ENCODE data around the gene GSTM3.
"Not testable (repeated sequence)": the region's sequence is repeated elsewhere in the genome, so short reads cannot be mapped to it uniquely, and the experiment has no call there.

GSTM3 gene

GRCh38 chr1:109773900-109774485 is 33.2 kb upstream of the GSTM3 start:
- no peak for DNase-seq

DNA sequence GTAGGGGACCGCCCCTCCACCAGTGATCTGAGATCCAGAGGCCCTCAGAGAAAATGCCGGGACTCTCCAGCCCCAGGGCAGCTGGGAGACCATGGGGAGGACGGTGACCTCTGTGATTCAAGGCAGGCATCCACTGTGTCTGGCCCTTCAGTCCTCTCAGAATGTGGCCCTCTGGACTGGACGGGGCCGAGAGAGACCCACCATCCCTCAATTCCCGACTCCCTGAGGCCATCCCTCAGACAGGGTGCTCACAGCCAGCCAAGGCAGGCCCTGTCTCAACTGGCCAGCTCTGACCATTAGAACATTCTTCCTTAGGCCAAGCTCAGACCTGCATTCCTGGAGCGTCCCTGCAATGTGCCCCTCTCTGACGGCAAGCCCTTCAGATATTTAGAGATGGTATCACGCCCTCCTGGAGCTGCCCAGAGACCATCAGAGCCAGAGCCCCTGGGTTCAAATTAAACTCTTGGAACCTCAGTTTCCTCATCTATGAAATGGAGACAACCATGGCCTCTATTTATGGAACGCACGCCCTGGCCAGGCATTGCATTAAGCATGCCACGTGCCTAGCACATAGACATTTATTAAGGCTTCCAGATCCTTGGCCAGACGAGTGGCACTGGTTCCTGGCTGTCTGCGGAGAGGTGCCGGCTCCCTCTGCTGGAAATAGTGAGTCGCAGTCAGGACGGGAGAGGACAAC is 32.5 kb upstream of the GSTM3 start:
- DNase-seq: peak in 1 of 2 experiments; percentile 52

DNA sequence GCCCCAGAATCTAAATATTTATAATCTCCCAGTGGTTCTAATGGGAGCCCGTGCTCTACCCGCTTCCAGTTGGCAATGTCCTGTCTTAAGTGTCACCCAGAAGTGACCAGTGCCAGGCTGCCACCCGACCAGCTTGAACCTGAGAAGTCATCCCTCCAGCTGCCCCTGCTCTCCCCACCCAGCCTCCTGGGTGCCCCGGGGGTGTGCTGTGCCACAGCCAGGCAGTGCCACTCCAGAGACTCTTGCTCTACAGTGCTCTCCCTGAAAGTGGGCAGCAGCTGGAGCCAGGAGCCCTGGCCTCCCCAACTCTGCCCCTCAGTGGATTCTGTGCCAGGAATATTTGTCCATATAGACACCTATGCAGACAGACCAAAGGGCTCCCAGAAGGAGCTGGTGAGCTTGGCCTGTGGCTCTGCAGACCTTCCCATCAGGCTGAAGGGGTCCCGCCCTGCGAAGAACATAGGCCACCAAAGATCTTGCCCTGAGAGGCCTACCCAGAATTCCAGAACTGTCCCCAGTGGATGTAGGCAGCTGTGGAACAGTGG is 31.9 kb upstream of the GSTM3 start:
- DNase-seq: no peak

DNA sequence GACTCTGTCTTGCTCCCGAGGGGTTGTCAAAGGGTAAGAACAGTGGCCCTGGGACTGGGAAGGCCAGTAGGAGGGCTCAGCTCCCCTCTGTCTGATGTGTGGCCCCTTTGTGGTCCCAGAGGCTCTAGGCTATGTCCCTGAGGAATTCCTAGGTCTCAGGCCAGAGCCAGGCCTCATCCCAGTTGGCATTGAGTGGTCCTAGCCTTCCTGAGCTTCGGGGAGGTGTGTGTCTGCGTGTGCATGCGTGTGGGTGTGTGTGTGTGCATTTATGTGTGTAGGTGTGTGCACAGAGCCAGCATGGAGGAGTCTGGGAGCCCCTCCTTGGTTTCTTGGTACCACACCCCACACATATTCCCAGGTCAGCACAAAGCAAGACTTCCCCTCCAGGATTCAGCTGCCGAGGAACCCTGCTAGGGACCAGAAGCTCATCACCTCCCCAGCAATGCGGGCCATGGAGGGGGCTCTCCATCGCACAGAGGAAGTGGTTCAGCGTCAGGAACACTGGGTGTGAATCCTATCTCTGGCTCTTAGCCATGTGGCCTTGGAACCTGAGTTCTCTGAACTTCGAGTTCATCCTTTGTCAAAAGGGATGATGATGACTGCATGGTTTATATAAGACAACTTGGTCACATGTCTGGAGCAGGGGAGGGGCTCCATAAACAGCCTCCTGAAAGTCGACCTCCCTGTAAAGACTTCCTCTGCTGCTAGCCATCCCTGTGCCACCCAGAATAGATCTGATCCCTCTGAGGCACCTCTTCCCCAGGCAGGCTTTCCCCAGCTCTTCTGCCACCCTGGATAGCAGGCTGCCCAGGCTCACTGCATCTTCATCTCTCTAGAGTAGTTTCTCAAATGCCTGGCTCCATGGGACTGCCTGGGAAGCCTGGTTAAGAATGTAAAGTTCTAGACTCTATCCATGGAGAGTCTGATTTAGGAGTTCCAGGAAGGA is 31.1 kb upstream of the GSTM3 start:
- no peak for DNase-seq

DNA sequence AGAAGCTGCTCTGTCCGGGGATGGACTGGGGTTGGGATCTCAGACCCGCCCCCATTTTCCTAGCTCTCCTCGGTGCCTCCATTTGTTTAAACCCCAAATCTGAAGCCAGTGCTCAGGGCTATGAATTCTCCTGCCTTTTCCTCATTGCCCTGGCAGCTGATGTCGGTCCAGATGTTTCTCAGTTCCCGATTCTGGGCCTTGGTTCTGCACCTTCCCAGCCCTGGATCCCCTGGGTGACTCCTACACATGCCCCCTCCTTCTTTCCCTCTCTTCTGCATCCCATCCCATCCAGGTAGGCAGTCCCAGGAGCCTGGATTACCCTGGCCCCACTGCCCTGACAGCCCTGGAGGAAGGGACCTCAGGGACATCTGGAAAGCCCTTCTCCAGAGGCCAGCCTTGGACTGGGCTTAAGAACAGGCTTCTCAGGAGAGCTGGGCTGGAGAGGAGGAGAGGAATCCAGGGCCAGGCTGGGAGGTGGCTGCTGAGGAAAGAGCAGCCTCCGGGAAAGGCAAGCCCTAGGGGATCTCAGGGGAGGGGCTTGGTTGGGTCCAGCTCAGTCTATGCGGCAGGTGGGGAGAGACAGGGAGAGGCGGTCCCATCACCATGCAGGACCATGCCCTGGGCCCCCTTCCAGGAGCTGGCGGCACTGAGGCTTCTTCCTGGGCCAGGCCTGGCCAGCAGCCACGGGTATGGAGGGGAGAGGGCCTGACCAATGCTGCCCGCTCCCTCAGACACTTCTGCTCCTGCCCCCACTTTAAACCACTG is 29.7 kb upstream of the GSTM3 start:
- DNase-seq: no peak

DNA sequence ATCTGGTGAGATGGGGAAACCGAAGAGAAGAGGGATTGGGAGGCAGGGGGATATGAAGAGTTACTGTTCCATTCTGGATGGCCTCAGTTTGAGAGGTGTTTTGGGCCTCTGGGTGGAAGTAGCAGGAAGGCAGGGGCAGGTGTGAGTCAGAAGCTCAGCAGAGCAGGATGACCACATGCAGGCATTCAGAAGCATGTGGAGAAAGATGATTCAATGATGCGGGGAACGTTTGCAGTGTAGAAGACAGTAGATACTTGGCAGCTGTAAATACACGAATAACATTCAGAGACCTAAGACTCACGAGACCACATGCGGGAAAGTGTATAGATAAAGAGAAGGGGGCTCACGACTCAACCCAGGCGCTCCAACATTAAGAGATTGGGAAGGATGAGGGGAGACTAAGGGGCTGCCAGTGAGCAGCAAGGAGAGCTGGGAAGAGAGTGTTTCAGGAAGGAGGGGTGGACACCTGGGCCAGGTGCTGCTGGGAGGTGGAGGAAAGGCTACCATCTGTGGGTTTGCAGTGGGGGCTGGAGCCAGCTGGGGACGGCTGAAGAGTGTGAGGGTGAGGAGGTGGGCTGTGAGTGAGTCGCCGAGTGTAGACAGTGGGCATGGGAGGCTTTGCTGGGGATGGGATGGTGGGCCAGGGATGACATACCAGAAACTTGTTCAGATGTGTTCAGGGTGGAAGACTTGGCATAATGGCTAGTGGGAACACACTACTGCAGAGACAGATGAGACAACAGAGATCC is 28.7 kb upstream of the GSTM3 start:
- no peak for DNase-seq

GRCh38 chr1:109768820-109769219 is 28.0 kb upstream of the GSTM3 start:
- DNase-seq: no peak

DNA sequence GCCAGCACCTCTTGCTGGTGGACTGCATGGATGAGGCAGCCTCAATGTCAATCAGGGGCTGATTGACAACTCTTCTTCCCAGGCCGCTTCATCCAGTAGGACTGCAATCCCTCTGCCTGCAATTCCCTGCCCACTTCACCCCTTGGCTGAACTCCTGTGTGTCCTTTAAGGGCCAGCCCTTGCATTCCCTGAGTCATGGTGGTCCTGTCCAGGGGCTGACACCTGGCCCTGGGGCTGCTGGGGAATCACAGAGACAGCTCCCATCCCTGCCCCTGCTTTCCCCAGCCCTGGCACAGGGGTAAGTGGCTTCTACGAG is 27.5 kb upstream of the GSTM3 start:
- DNase-seq: no peak

- DNase-seq: no peak
Observed at GRCh38 chr1:109767637-109768334, 26.9 kb upstream of the GSTM3 start.

GRCh38 chr1:109766991-109767636 is 26.3 kb upstream of the GSTM3 start:
- not testable (repeated sequence) for DNase-seq

DNA sequence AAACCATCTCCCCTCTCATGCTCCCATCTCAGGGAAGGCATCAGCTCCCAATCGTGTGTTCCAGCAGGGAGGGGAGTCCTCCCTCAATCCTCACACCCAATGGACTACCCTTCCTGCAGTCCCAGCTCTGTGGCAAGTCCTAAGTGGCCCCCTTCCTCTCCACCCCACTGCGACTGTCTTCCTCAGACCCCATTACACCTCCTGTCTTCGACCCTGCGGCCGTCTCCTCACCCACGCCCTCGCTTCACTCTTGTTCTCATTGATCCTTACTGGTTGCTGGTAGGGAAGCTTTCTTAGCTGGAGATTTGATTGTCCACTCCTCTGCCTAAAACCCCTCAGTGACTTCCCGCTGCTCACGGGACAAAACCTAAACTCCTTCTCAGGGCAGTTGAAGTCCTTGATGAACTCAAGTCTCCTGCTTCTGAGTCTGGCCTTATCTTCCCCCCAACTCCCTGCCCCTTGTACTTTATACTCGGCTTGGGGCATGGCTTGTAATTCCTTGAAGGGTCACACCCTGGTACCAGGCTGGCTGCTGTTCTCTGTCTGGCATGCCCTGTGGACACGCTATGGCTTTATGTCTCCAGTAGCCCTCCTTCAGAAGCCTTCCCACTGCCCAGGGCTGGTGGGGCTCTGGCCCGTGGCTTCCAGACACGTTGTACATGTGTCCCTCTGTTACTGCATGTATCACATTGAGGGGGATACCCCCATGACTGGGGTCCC is 25.2 kb upstream of the GSTM3 start:
- no peak for DNase-seq

DNA sequence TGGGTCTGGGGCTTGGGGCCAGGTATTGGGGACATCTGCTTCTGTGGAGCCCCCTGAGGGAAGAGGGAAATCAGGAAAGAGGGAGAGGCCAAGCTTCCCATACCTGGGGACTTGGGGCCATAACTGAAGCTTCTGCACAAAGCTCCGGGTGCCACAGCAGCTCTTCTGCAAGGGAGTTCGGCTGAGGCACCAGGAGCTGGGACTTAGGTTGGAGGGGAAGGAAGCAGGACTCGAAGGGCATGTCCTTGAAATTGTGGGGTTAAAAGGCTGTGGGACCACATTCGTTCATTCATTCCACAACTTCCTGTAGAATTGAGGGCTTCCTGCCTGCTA is 24.6 kb upstream of the GSTM3 start:
- DNase-seq: no peak

DNA sequence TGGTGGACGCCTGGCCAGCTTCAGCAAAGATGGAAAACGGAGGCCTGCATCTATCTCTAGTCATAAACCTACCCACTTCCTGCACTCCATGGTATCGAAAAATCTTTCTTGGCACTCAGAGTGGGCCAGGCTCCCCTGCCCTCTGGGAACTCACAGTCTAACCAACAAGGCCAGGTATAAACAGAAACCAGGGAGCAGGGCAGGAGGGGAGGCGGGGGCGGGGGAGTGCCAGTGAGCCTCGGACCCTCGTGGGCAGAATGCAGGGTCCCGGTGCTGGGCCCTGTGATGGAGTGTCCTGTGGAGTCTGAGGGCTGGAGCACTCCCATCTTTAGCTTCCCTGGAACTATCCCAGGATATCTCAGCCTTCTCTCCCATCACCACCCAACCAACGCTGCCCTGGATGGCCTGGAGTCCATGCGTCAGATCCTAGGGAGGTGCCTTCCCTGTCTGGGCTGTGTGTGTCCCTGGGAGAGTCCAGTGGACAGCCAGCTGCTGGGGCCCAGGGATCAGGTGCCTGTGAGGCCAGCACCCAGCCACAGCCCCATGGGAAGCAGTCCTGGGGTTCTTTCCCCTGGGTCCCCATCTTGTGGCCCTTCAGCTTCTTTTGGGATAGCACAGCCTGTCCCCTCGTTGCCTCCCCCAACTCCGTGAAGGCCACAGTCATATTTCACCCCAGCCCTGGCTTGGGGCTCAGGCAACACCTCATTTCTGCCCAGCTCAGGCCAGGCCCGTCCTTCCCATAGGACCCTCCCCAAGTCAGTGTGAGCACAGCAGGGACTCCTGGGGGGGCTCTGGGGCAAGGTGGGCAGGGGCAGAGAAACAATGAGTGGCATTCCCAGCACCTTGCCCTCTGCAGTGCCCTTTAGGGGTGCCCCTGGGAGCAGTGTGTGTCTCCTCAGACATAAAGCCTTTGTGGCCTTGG is 24.0 kb upstream of the GSTM3 start:
- DNase-seq: no peak

DNA sequence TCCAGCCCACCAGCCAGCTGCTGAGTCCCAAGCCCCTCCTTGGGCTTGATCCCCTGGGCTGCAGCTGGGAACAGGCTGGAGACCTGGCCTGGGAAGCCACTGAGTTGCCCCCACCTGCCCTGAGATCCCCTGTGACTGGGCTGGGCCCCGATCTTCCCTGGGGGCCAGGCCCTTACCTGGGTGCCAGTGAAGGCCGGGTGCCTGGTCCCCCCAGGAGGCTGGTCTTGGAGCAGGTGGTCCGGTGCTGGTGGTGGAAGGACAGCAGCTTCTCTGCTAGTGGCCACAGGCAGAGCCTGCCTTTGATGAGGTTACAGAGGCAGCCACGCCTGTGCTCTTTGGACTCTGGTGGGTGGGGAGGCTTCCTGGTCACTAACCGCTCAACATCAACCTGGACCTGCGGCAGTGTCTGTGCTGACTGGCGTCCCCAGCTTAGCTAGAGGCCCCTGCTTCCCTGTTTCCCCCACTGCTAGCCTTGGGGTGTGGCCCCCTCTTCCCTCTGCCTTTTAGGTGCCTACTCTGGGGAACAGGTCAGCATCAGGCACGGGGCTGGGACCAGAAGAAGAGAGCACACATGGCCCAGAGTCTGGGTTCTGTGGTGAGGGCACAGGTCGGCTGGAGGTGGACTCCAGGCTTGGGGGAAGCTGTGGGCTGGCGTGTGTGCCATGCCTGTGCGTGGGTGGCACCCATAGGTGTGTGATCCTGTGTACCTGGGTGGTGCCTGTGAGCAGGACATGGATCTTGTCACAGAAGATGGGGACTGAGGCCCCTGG is 23.0 kb upstream of the GSTM3 start, which contains the start of gene EPS8L3:
EPS8L3 (minus strand) TSS at position 278 of the 770 bp plus-strand sequence. CDS start 2,174 bp downstream, outside the sequence.
- no peak for DNase-seq

GRCh38 chr1:109762821-109763645 is 22.2 kb upstream of the GSTM3 start:
- no peak for DNase-seq

DNA sequence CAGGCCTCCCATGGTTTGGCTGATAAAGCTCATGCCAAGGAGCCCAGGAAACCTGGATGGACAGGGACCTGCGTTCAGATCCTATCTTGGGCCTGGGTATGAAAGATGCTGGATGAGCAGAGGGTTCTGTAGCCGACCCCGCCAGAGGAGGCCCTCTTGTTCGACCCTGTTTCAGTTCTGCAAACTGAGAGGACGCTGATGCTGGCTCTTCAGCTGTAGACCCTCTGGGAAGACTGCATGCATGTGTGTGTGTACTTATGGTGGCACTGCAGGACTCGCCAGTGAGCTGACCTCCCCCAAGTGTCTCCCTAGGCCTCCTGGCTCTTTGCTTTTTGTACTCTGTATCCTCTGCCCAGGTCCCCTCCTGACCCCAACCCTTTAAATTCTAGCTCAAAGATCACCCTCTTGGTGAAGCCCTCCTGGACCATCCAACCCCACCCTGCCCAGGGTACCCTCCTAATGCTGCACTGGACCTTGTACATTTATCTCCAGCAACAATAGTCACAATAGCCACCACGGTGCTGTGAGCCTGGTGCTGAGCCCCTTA is 21.3 kb upstream of the GSTM3 start:
- no peak for DNase-seq
